SK-N-MC (cell line): ENCODE results near the gene AFAP1.
A peak's percentile ranks its signal among the peaks of the same experiment; 100 is the strongest.

Experiments used
- DNase-seq: peaks from one replicate; pipeline ENCODE4 v3.0.0-alpha.2; 2011; ENCODE audit warnings: low read depth, low spot score
- H3K27ac ChIP-seq: fragments of 200-600 bp; sonication (generic); 2 replicates; pipeline ENCODE4 v1.5.1; 2016; ENCODE audit warnings: mixed run types
- H3K36me3 ChIP-seq: fragments of 200-600 bp; sonication (generic); 2 replicates; pipeline ENCODE4 v1.6.1; 2017; ENCODE audit warnings: antibody characterized with exemption, low read length, mixed read lengths; ENCODE audit not compliant: insufficient read depth
- H3K4me3 ChIP-seq: fragments of 200-600 bp; sonication (generic); 2 replicates; pipeline ENCODE4 v1.5.1; 2016
- H3K9ac ChIP-seq: fragments of 200-600 bp; sonication (generic); 2 replicates; pipeline ENCODE4 v1.8.0; 2017; ENCODE audit warnings: mixed run types, mixed read lengths; ENCODE audit not compliant: insufficient read length
- H3K9me3 ChIP-seq: fragments of 200-600 bp; sonication (generic); 2 replicates; pipeline ENCODE4 v1.6.1; 2017; ENCODE audit warnings: low read depth, mild to moderate bottlenecking, antibody characterized with exemption, low read length, moderate library complexity, mixed read lengths
- EZH2 ChIP-seq: fragments of 200-600 bp; sonication (generic); IDR thresholded peaks from one replicate; pipeline ENCODE4 v1.6.1; 2017; ENCODE audit warnings: antibody characterized with exemption
- FOXP2 ChIP-seq: optimal IDR thresholded peaks from 2 replicates; pipeline ENCODE3; 2011; ENCODE audit warnings: mild to moderate bottlenecking, moderate library complexity; ENCODE audit not compliant: insufficient read depth; ENCODE audit errors: extremely low read length, control extremely low read depth
- POLR2AphosphoS5 ChIP-seq: IDR thresholded peaks from 2 replicates; pipeline ENCODE4 v1.6.1; 2012; ENCODE audit warnings: mild to moderate bottlenecking, low read depth, low read length, borderline replicate concordance

AFAP1 gene

GRCh38 chr4:7897811-7898210 lies 41.9 kb downstream of the AFAP1 start:
- Histone ChIP-seq H3K36me3 (no peaks in the 10 kb centered on the region), H3K9ac (no peak overlapping the region), H3K4me3 (no peak overlapping the region), H3K27ac (no peak overlapping the region), H3K9me3 (no peaks in the 10 kb centered on the region)
- DNase-seq, result no peak
- TF ChIP-seq FOXP2 (no peak), EZH2 (no peak), POLR2AphosphoS5 (no peak)

- no peaks in the 10 kb centered on the region for H3K36me3 ChIP-seq
- TF ChIP-seq POLR2AphosphoS5 (no peak), FOXP2 (no peak), EZH2 (no peak)
- H3K9ac ChIP-seq, result no peak overlapping the region
- no peak for DNase-seq
- H3K9me3 ChIP-seq, result no peaks in the 10 kb centered on the region
- H3K4me3 ChIP-seq, result no peak overlapping the region
- 0 out of 2 replicates have a peak overlapping the region, but pooled peaks have one; percentile 19 for H3K27ac ChIP-seq
Measured at GRCh38 chr4:7894677-7895181, 44.9 kb downstream of the AFAP1 start.

GRCh38 chr4:7894098-7894676 lies 45.5 kb downstream of the AFAP1 start:
- Histone ChIP-seq H3K36me3 (no peaks in the 10 kb centered on the region), H3K27ac (no peak overlapping the region)
- no peak for DNase-seq

GRCh38 chr4:7893539-7893938 lies 46.1 kb downstream of the AFAP1 start:
- Histone ChIP-seq H3K9ac (no peak overlapping the region), H3K36me3 (no peaks in the 10 kb centered on the region), H3K9me3 (no peaks in the 10 kb centered on the region), H3K27ac (no peak overlapping the region), H3K4me3 (no peak overlapping the region)
- DNase-seq, result no peak
- TF ChIP-seq POLR2AphosphoS5 (no peak), EZH2 (no peak), FOXP2 (no peak)

More at GRCh38 chr4:7894098-7894676, 45.5 kb downstream of the AFAP1 start:
- Histone ChIP-seq H3K9me3 (no peaks in the 10 kb centered on the region), H3K9ac (no peak overlapping the region), H3K4me3 (no peak overlapping the region)
- TF ChIP-seq FOXP2 (no peak), POLR2AphosphoS5 (no peak), EZH2 (no peak)

GRCh38 chr4:7892212-7893019 lies 47.2 kb downstream of the AFAP1 start:
- H3K4me3 ChIP-seq, result no peak overlapping the region
- no peak overlapping the region for H3K9ac ChIP-seq
- H3K27ac ChIP-seq, result no peak overlapping the region
- H3K9me3 ChIP-seq, result no peaks in the 10 kb centered on the region; the same call in 1 of the 2 replicates
- TF ChIP-seq POLR2AphosphoS5, result no peak
- TF ChIP-seq EZH2, result no peak
- no peak for TF ChIP-seq FOXP2
- H3K36me3 ChIP-seq, result no peaks in the 10 kb centered on the region
- no peak for DNase-seq

- H3K36me3 ChIP-seq, result no peaks in the 10 kb centered on the region
- H3K9me3 ChIP-seq, result no peaks in the 10 kb centered on the region; the same call in 1 of the 2 replicates
- H3K27ac ChIP-seq, result peak overlapping the region; percentile 96
- peak overlapping the region; percentile 58 for H3K4me3 ChIP-seq
- peak; percentile 66 for DNase-seq
- H3K9ac ChIP-seq, result peak overlapping the region; percentile 64
- TF ChIP-seq EZH2 (no peak), POLR2AphosphoS5 (no peak), FOXP2 (no peak)
Measured at GRCh38 chr4:7890635-7891393, 48.8 kb downstream of the AFAP1 start.

GRCh38 chr4:7887436-7887835 lies 52.2 kb downstream of the AFAP1 start:
- H3K27ac ChIP-seq, result peak overlapping the region; percentile 77
- no peaks in the 10 kb centered on the region for H3K36me3 ChIP-seq
- H3K9me3 ChIP-seq, result no peaks in the 10 kb centered on the region; the same call in 1 of the 2 replicates
- H3K4me3 ChIP-seq, result peak overlapping the region; percentile 45; the same call in 1 of the 2 replicates
- TF ChIP-seq FOXP2, result no peak
- no peak for TF ChIP-seq EZH2
- no peak for TF ChIP-seq POLR2AphosphoS5
- H3K9ac ChIP-seq, result no peak overlapping the region
- DNase-seq, result peak; percentile 66
